OCI-LY7 (cell line): ENCODE results near the gene UMPS. TPM values are rescaled to one million over a fixed set of nuclear protein-coding genes. Genes with fewer than 3 reads are reported as not detected.

ENCODE experiments used
- BruUV-seq: library from RNA; stranded (reverse); fragments of 400-500 nt; replicated peaks from 2 replicates; lab custom pipeline; 2021; lab: Mats Ljungman, UMichigan
- CTCF ChIA-PET: fragments of 300-600 bp; sonication (Branson Sonifier 250); formaldehyde crosslinking; loops from one replicate; lab custom pipeline; 2022; ENCODE audit warnings: antibody characterized with exemption; ENCODE audit not compliant: unreplicated experiment; lab: Charles Lee
- POLR2A ChIA-PET: fragments of 300-600 bp; sonication (Branson Sonifier 250); formaldehyde crosslinking; loops from one replicate; lab custom pipeline; 2022; ENCODE audit warnings: antibody characterized with exemption; lab: Charles Lee
- DNase-seq: peaks from one replicate; pipeline ENCODE4 v3.0.0-alpha.2; 2015; ENCODE audit warnings: low spot score
- H2AFZ ChIP-seq: fragments of 200-600 bp; sonication (generic), shearing (Covaris generic); 2 replicates; pipeline ENCODE4 v1.6.1; 2014; ENCODE audit warnings: mild to moderate bottlenecking, antibody characterized with exemption, low read length, moderate library complexity
- H3K27ac ChIP-seq: fragments of 200-600 bp; sonication (generic); 2 replicates; pipeline ENCODE4 v1.5.1; 2014; ENCODE audit warnings: mixed run types, low read depth, mild to moderate bottlenecking, moderate library complexity, low read length, inconsistent platforms; ENCODE audit not compliant: poor library complexity, severe bottlenecking
- H3K36me3 ChIP-seq: fragments of 200-600 bp; sonication (generic); 2 replicates; pipeline ENCODE4 v1.6.1; 2014; ENCODE audit warnings: mild to moderate bottlenecking, antibody characterized with exemption, low read length, moderate library complexity, mixed read lengths; ENCODE audit not compliant: insufficient read depth
- H3K4me1 ChIP-seq: fragments of 200-600 bp; sonication (generic); 2 replicates; pipeline ENCODE4 v1.5.1; 2014; ENCODE audit warnings: mild to moderate bottlenecking, low read length; ENCODE audit not compliant: insufficient read depth, poor library complexity, severe bottlenecking
- H3K4me2 ChIP-seq: fragments of 200-600 bp; sonication (generic); 2 replicates; pipeline ENCODE4 v1.6.1; 2014; ENCODE audit warnings: mild to moderate bottlenecking, low read length
- H3K4me3 ChIP-seq: fragments of 200-600 bp; sonication (generic); 2 replicates; pipeline ENCODE4 v1.5.1; 2014; ENCODE audit warnings: mild to moderate bottlenecking, low read depth, low read length; ENCODE audit not compliant: poor library complexity, severe bottlenecking
- H3K79me2 ChIP-seq: fragments of 200-600 bp; sonication (generic); 2 replicates; pipeline ENCODE4 v1.6.1; 2016; ENCODE audit warnings: low read depth, mild to moderate bottlenecking, low read length, moderate library complexity, mixed read lengths; ENCODE audit not compliant: insufficient read depth
- H3K9me2 ChIP-seq: fragments of 200-600 bp; sonication (generic); 2 replicates; pipeline ENCODE4 v1.6.1; 2016; ENCODE audit warnings: mild to moderate bottlenecking, low read length, mixed read lengths; ENCODE audit not compliant: insufficient read depth
- H3K9me3 ChIP-seq: fragments of 200-600 bp; sonication (generic); 2 replicates; pipeline ENCODE4 v1.6.1; 2014; ENCODE audit warnings: mild to moderate bottlenecking, mixed run types, low read length, mixed read lengths
- H4K20me1 ChIP-seq: fragments of 200-600 bp; sonication (generic); 2 replicates; pipeline ENCODE4 v1.6.1; 2014; ENCODE audit warnings: mild to moderate bottlenecking, antibody characterized with exemption, low read length, moderate library complexity, mixed read lengths; ENCODE audit not compliant: insufficient read depth
- CTCF ChIP-seq: fragments of 200-600 bp; sonication (generic); conservative IDR thresholded peaks from 2 replicates; pipeline ENCODE4 v1.5.1; 2014; ENCODE audit warnings: mild to moderate bottlenecking, antibody characterized with exemption, low read length, moderate library complexity, mixed read lengths
- EZH2phosphoT487 ChIP-seq: fragments of 200-600 bp; sonication (generic); IDR thresholded peaks from 2 replicates; pipeline ENCODE4 v1.6.1; 2018; ENCODE audit warnings: low read depth, borderline replicate concordance, mild to moderate bottlenecking, mixed run types, antibody characterized with exemption, low read length, moderate library complexity, mixed read lengths
- intact Hi-C: fragments of 100-400 bp; cut with micrococcal nuclease; formaldehyde crosslinking; loops from one replicate; pipeline ENCODE4 v1.10.0; 2022; ENCODE audit not compliant: unreplicated experiment
- total RNA-seq, 2 experiments: library from RNA; depleted of rRNA in 1 of 2; stranded (reverse); fragments of >200 nt in 1 of 2; shearing (Covaris generic) in 1 of 2; gene quantifications; 2 replicates each; pipeline ENCODE4 v1.2.3, GENCODE V29; 2014 to 2022

UMPS gene
- total RNA-seq, 2 experiments from 2014 or later, result 24.8 to 62.7 TPM

GRCh38 chr3:124765197-124765840, 35.1 kb downstream of the UMPS start:
- H4K20me1 ChIP-seq, result no peaks in the 10 kb centered on the region
- no peak overlapping the region for H3K4me2 ChIP-seq
- intact Hi-C loops, result loop anchor here (10.0 kb wide), 1 partner anchor 819 kb away; no protein-coding TSS in a partner anchor
- ChIA-PET CTCF (no interaction called here), POLR2A (no interaction called here)
- H3K4me1 ChIP-seq, result no peaks in the 10 kb centered on the region
- no peak overlapping the region for H3K4me3 ChIP-seq
- H2AFZ ChIP-seq, result no peak overlapping the region
- no peaks in the 10 kb centered on the region for H3K79me2 ChIP-seq
- no peak for DNase-seq
- no peak for TF ChIP-seq EZH2phosphoT487
- TF ChIP-seq CTCF, result no peak
- H3K27ac ChIP-seq, result no peak overlapping the region
- H3K9me3 ChIP-seq, result no peaks in the 10 kb centered on the region
- BruUV-seq, result no TSS peak
- H3K9me2 ChIP-seq, result no peaks in the 10 kb centered on the region
- no peaks in the 10 kb centered on the region for H3K36me3 ChIP-seq

- Histone ChIP-seq H3K9me2 (no peaks in the 10 kb centered on the region), H3K9me3 (no peaks in the 10 kb centered on the region), H3K4me3 (no peak overlapping the region), H3K4me2 (no peak overlapping the region), H3K4me1 (no peaks in the 10 kb centered on the region), H4K20me1 (no peaks in the 10 kb centered on the region), H3K79me2 (no peaks in the 10 kb centered on the region), H3K36me3 (no peaks in the 10 kb centered on the region), H2AFZ (no peak overlapping the region), H3K27ac (no peak overlapping the region)
- POLR2A ChIA-PET, result interaction anchor here (0.7 kb wide), 1 partner anchor 27 kb away, joined by 4 read pairs; no protein-coding TSS in a partner anchor
- no peak for DNase-seq
- no TSS peak for BruUV-seq
- no peak for TF ChIP-seq EZH2phosphoT487
- no peak for TF ChIP-seq CTCF
- CTCF ChIA-PET, result no interaction called here
- intact Hi-C loops, result loop anchor here (10.0 kb wide), 1 partner anchor 818 kb away; no protein-coding TSS in a partner anchor
Observed at GRCh38 chr3:124766113-124767095, 36.2 kb downstream of the UMPS start.
